ENCODE results near the gene FAF2. TPM values are rescaled to one million over a fixed set of nuclear protein-coding genes. Genes with fewer than 3 reads are reported as not detected.

Gene FAF2
- total and polyA plus RNA-seq, 10 of the 15 experiments (the other 5 are each of a cell fraction or from before 2014, with no cell fraction given): 19.0 to 45.1 (median 35.6) TPM

DNA sequence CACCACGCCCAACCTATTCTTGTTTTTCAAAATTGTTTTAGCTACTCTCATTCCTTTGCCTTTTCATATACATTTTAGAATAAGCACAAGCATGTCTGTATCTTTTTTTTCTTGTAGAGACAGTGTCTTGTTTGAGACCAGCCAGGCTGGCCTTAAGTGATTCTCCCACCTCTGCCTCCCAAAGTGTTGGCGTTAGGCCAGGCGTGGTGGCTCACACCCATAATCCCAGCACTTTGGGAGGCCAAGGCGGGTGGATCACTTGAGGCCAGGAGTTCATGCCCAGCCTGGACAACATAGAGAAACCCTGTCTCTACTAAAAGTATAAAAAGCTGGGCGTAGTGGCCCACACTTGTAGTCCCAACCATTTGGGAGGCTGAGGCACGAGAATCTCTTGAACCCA lies 76.0 kb downstream of the FAF2 start:
- WGBS (ENCODE audit: insufficient coverage, insufficient replicate concordance, low lambda C conversion rate, missing lambda C conversion rate): 94% methylated on average over 6 of the region's 6 CpGs
- H3K9me3 ChIP-seq (replicated peaks; ENCODE audit: control insufficient read depth, insufficient read depth, low read length): no peaks in the 10 kb centered on the region
- H3K27ac ChIP-seq (ENCODE audit: control insufficient read depth, insufficient read depth): no peak overlapping the region
- ATAC-seq (no peak), DNase-seq (ENCODE audit: low read depth, low spot score) (no peak), FAIRE-seq (no peak)
- ChIA-PET RAD21 (ENCODE audit: unreplicated experiment) (no interaction called here), SMC1A (ENCODE audit: uncharacterized antibody, unreplicated experiment) (no interaction called here), POLR2A (interaction anchor here (0.8 kb wide), 2 partner anchors 9 to 11 kb away, joined by 3 read pairs; no protein-coding TSS in a partner anchor), CTCF (no interaction called here)
- no peak overlapping the region for H3K4me2 ChIP-seq (ENCODE audit: control insufficient read depth, insufficient read depth)
- H4K20me1 ChIP-seq (ENCODE audit: control insufficient read depth, insufficient read depth): no peaks in the 10 kb centered on the region
- no peak overlapping the region for H3K9ac ChIP-seq (ENCODE audit: control insufficient read depth, insufficient read depth, low read length)
- peaks cover 2% of the 10 kb centered on the region for H3K4me1 ChIP-seq (ENCODE audit: control insufficient read depth, insufficient read depth, low read length)
- H3K27me3 ChIP-seq (replicated peaks in 1 of 2; ENCODE audit: control insufficient read depth in 2 of 2, insufficient read depth in 2 of 2, low read length in 1 of 2): no peaks in the 10 kb centered on the region
- no peak for TF ChIP-seq CHD1 (IDR thresholded peaks at IDR 0.05; ENCODE audit: low read depth, low read length)
- no peak for TF ChIP-seq POLR2A (IDR thresholded peaks at IDR 0.05; ENCODE audit: low read depth, low read length)
- TF ChIP-seq RELA (IDR thresholded peaks at IDR 0.05; ENCODE audit: borderline replicate concordance, partially characterized antibody): no peak
- TF ChIP-seq DPF2 (IDR thresholded peaks at IDR 0.05): no peak
- TF ChIP-seq ZZZ3 (IDR thresholded peaks at IDR 0.05; ENCODE audit: control insufficient read depth, insufficient read length, low read depth): no peak
- TF ChIP-seq POU2F2 (IDR thresholded peaks at IDR 0.05; ENCODE audit: borderline replicate concordance, low read depth, low read length): no peak
- no peak for TF ChIP-seq HDGF (IDR thresholded peaks at IDR 0.05)
- TF ChIP-seq CBX3 (IDR thresholded peaks at IDR 0.05; ENCODE audit: borderline replicate concordance, low read depth): no peak
- TF ChIP-seq, protein P1, sequence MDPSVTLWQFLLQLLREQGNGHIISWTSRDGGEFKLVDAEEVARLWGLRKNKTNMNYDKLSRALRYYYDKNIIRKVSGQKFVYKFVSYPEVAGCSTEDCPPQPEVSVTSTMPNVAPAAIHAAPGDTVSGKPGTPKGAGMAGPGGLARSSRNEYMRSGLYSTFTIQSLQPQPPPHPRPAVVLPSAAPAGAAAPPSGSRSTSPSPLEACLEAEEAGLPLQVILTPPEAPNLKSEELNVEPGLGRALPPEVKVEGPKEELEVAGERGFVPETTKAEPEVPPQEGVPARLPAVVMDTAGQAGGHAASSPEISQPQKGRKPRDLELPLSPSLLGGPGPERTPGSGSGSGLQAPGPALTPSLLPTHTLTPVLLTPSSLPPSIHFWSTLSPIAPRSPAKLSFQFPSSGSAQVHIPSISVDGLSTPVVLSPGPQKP (IDR thresholded peaks at IDR 0.05; ENCODE audit: low read depth, low read length): no peak
- no peak for TF ChIP-seq CHD2 (IDR thresholded peaks at IDR 0.05; ENCODE audit: borderline replicate concordance, low read depth, low read length)
- TF ChIP-seq GABPA (IDR thresholded peaks at IDR 0.05; ENCODE audit: low read depth): no peak
- TF ChIP-seq ESRRA (IDR thresholded peaks at IDR 0.05; ENCODE audit: low read length): no peak
- H3K36me3 ChIP-seq (ENCODE audit: control insufficient read depth in 2 of 2, insufficient read depth in 2 of 2, low read length in 1 of 2): peaks cover 7 to 15% of the 10 kb centered on the region in 2 experiments; a peak in 3 of 4 replicates
- intact Hi-C loops (cut with micrococcal nuclease; ENCODE audit: unreplicated experiment): no loop called here
- no TSS peak for BruUV-seq (replicated peaks)
- no peaks in the 10 kb centered on the region; the same call in 1 of the 2 replicates for H3K79me2 ChIP-seq (ENCODE audit: control insufficient read depth, insufficient read depth, low read length)
- no peak overlapping the region for H2AFZ ChIP-seq (ENCODE audit: control insufficient read depth, low read depth, low read length)
- in situ Hi-C loops (cut with MboI): no loop called here
- H3K4me3 ChIP-seq: no peak overlapping the region

All from GM12878 (cell line).